ENCODE data around the gene ZBED5.

DNA sequence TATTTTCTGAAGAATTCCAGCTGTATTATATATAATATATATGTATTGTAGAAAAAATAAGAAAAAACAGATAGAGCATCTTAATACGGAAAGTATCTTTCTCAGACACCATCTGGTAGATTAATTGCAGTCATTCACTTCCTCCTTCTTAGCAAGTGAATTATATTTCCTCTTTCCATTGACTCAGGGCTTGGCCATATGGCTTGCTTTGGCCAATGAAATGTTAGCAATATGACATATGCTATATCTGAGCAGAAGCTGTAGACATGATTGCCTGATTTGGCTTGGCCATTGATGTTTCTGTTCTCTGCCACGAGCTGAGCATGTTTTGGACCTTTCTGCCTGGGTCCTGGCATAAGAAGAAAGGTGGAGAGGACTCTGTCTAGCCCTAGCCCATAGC is 34.4 kb upstream of the ZBED5 start:
- TF ChIP-seq, protein P1, sequence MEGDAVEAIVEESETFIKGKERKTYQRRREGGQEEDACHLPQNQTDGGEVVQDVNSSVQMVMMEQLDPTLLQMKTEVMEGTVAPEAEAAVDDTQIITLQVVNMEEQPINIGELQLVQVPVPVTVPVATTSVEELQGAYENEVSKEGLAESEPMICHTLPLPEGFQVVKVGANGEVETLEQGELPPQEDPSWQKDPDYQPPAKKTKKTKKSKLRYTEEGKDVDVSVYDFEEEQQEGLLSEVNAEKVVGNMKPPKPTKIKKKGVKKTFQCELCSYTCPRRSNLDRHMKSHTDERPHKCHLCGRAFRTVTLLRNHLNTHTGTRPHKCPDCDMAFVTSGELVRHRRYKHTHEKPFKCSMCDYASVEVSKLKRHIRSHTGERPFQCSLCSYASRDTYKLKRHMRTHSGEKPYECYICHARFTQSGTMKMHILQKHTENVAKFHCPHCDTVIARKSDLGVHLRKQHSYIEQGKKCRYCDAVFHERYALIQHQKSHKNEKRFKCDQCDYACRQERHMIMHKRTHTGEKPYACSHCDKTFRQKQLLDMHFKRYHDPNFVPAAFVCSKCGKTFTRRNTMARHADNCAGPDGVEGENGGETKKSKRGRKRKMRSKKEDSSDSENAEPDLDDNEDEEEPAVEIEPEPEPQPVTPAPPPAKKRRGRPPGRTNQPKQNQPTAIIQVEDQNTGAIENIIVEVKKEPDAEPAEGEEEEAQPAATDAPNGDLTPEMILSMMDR (IDR thresholded peaks at IDR 0.05), result no peak
- no peak for TF ChIP-seq EP300 (IDR thresholded peaks at IDR 0.05)

Data from ovary (tissue), 3 donors.